SK-N-SH treated with all-trans-retinoic acid at 6 μM for 48 hours (cell line): ENCODE results near the gene DPYSL4.

Experiments used
- ISL1 ChIP-seq: fragments of 250-450 bp; sonication (Bioruptor Pico); IDR thresholded peaks from 2 replicates; pipeline ENCODE4 v2.1.2; 2022; ENCODE audit warnings: mild to moderate bottlenecking, moderate library complexity
- RARB ChIP-seq: fragments of 250-450 bp; sonication (Bioruptor Pico); IDR thresholded peaks from 2 replicates; pipeline ENCODE4 v1.8.0; 2021; ENCODE audit warnings: mild to moderate bottlenecking, moderate library complexity

- TF ChIP-seq ISL1 (CRISPR knock-in tag) = no peak
- no peak for TF ChIP-seq RARB (CRISPR knock-in tag)
Measured at GRCh38 chr10:132227851-132228390, 41.2 kb downstream of the DPYSL4 start.
